ENCODE results near the gene TMOD1. TPM values are rescaled to one million over a fixed set of nuclear protein-coding genes. Genes with fewer than 3 reads are reported as not detected.

The TMOD1 gene
- total RNA-seq, 1 experiment from 2014 or later, result 0.14 TPM

GRCh38 chr9:97500765-97501176 lies 695 bp upstream of the TMOD1 start:
- no peak for TF ChIP-seq CTCF (IDR thresholded peaks at IDR 0.05; ENCODE audit: unreplicated experiment)
- peaks cover 10% of the 10 kb centered on the region for H3K36me3 Mint-ChIP-seq (ENCODE audit: insufficient read depth, unreplicated experiment)
- CTCF ChIA-PET, result interaction anchor here (0.6 to 1.4 kb wide), 5 partner anchors 20 to 1392 kb away, joined by 3 to 10 read pairs (median 5); partner anchors contain the start of gene TDRD7
- intact Hi-C loops (cut with micrococcal nuclease; ENCODE audit: unreplicated experiment), result loop anchor here (5.0 kb wide), 1 partner anchor 97 kb away; no protein-coding TSS in a partner anchor
- BruUV-seq (replicated peaks), result no TSS peak
- H3K4me3 Mint-ChIP-seq (ENCODE audit: low read depth, unreplicated experiment), result peak overlapping the region; percentile 58
- DNase-seq, result no peak
- H3K4me1 Mint-ChIP-seq (ENCODE audit: low read depth, unreplicated experiment), result peaks cover 9% of the 10 kb centered on the region
- H3K9me3 Mint-ChIP-seq (ENCODE audit: low read depth, unreplicated experiment), result no peaks in the 10 kb centered on the region
- H3K27ac Mint-ChIP-seq (ENCODE audit: unreplicated experiment), result no peak overlapping the region
- H3K27me3 Mint-ChIP-seq (ENCODE audit: unreplicated experiment), result no peaks in the 10 kb centered on the region

GRCh38 chr9:97501972-97502221 lies 431 bp downstream of the TMOD1 start:
- Mint-ChIP-seq H3K27me3 (ENCODE audit: unreplicated experiment) (no peaks in the 10 kb centered on the region), H3K27ac (ENCODE audit: unreplicated experiment) (no peak overlapping the region), H3K9me3 (ENCODE audit: low read depth, unreplicated experiment) (no peaks in the 10 kb centered on the region), H3K36me3 (ENCODE audit: insufficient read depth, unreplicated experiment) (peaks cover 10% of the 10 kb centered on the region), H3K4me3 (ENCODE audit: low read depth, unreplicated experiment) (peak overlapping the region; percentile 58), H3K4me1 (ENCODE audit: low read depth, unreplicated experiment) (peaks cover 9% of the 10 kb centered on the region)
- TF ChIP-seq CTCF (IDR thresholded peaks at IDR 0.05; ENCODE audit: unreplicated experiment), result no peak
- CTCF ChIA-PET, result interaction anchor here (0.6 to 1.4 kb wide), 3 partner anchors 28 to 114 kb away, joined by 4 to 6 read pairs (median 4); no protein-coding TSS in a partner anchor
- intact Hi-C loops (cut with micrococcal nuclease; ENCODE audit: unreplicated experiment), result loop anchor here (5.0 kb wide), 1 partner anchor 95 kb away; no protein-coding TSS in a partner anchor
- BruUV-seq (replicated peaks), result no TSS peak
- DNase-seq, result no peak

GRCh38 chr9:97502222-97502983 lies 937 bp downstream of the TMOD1 start:
- DNase-seq, result peak; percentile 5
- intact Hi-C loops (cut with micrococcal nuclease; ENCODE audit: unreplicated experiment), result loop anchor here (5.0 kb wide), 1 partner anchor 95 kb away; no protein-coding TSS in a partner anchor
- Mint-ChIP-seq H3K36me3 (ENCODE audit: insufficient read depth, unreplicated experiment) (peaks cover 10% of the 10 kb centered on the region), H3K9me3 (ENCODE audit: low read depth, unreplicated experiment) (no peaks in the 10 kb centered on the region), H3K27ac (ENCODE audit: unreplicated experiment) (no peak overlapping the region), H3K27me3 (ENCODE audit: unreplicated experiment) (no peaks in the 10 kb centered on the region), H3K4me1 (ENCODE audit: low read depth, unreplicated experiment) (peaks cover 9% of the 10 kb centered on the region), H3K4me3 (ENCODE audit: low read depth, unreplicated experiment) (peak overlapping the region; percentile 58)
- TF ChIP-seq CTCF (IDR thresholded peaks at IDR 0.05; ENCODE audit: unreplicated experiment), result no peak
- no TSS peak for BruUV-seq (replicated peaks)
- CTCF ChIA-PET, result interaction anchor here (0.6 to 1.1 kb wide), 2 partner anchors 15 to 114 kb away, joined by 3 to 4 read pairs; no protein-coding TSS in a partner anchor

- CTCF ChIA-PET, result interaction anchor here (0.6 kb wide), 1 partner anchor 14 kb away, joined by 3 read pairs; no protein-coding TSS in a partner anchor
- no TSS peak for BruUV-seq (replicated peaks)
- H3K36me3 Mint-ChIP-seq (ENCODE audit: insufficient read depth, unreplicated experiment), result peaks cover 10% of the 10 kb centered on the region
- peaks cover 9% of the 10 kb centered on the region for H3K4me1 Mint-ChIP-seq (ENCODE audit: low read depth, unreplicated experiment)
- no peak overlapping the region for H3K27ac Mint-ChIP-seq (ENCODE audit: unreplicated experiment)
- TF ChIP-seq CTCF (IDR thresholded peaks at IDR 0.05; ENCODE audit: unreplicated experiment), result no peak
- peak overlapping the region; percentile 58 for H3K4me3 Mint-ChIP-seq (ENCODE audit: low read depth, unreplicated experiment)
- no peaks in the 10 kb centered on the region for H3K27me3 Mint-ChIP-seq (ENCODE audit: unreplicated experiment)
- DNase-seq, result no peak
- intact Hi-C loops (cut with micrococcal nuclease; ENCODE audit: unreplicated experiment), result loop anchor here (5.0 kb wide), 1 partner anchor 94 kb away; no protein-coding TSS in a partner anchor
- no peaks in the 10 kb centered on the region for H3K9me3 Mint-ChIP-seq (ENCODE audit: low read depth, unreplicated experiment)
These were observed 1.8 kb downstream of the TMOD1 start for GRCh38 chr9:97502984-97503861.
